Urothelium cell line (cell line): Measurements from ENCODE around the gene ANKRD11.

Experiments
- DNase-seq: peaks from one replicate; pipeline ENCODE4 v3.0.0; 2011; ENCODE audit warnings: low spot score, mixed read lengths
- FAIRE-seq: peaks from 2 replicates; lab custom pipeline; 2011; peaks lifted over from hg19 to GRCh38; lab: Jason Lieb, UNC

ANKRD11 gene

GRCh38 chr16:89355686-89356085 lies 134.7 kb downstream of the ANKRD11 start:
- FAIRE-seq, result no peak
- DNase-seq, result no peak

- DNase-seq (no peak), FAIRE-seq (no peak)
Observed at GRCh38 chr16:89355007-89355406, 135.4 kb downstream of the ANKRD11 start.

- DNase-seq (no peak), FAIRE-seq (no peak)
Observed at GRCh38 chr16:89354325-89354724, 136.0 kb downstream of the ANKRD11 start.

- no peak for DNase-seq
- no peak for FAIRE-seq
Observed at GRCh38 chr16:89352091-89352681, 138.2 kb downstream of the ANKRD11 start.

GRCh38 chr16:89351645-89352044 lies 138.7 kb downstream of the ANKRD11 start:
- FAIRE-seq (no peak), DNase-seq (no peak)

- no peak for FAIRE-seq
Observed at GRCh38 chr16:89350701-89351380, 139.5 kb downstream of the ANKRD11 start.

GRCh38 chr16:89349947-89350633 lies 140.3 kb downstream of the ANKRD11 start:
- DNase-seq (no peak), FAIRE-seq (no peak)

More at GRCh38 chr16:89350701-89351380, 139.5 kb downstream of the ANKRD11 start:
- no peak for DNase-seq

- no peak for DNase-seq
- no peak for FAIRE-seq
Observed at GRCh38 chr16:89347807-89348206, 142.6 kb downstream of the ANKRD11 start.

- DNase-seq (no peak), FAIRE-seq (no peak)
Observed at GRCh38 chr16:89346869-89347268, 143.5 kb downstream of the ANKRD11 start.

- DNase-seq, result no peak
- FAIRE-seq, result no peak
Observed at GRCh38 chr16:89345642-89346150, 144.7 kb downstream of the ANKRD11 start.

- DNase-seq (no peak), FAIRE-seq (no peak)
Observed at GRCh38 chr16:89344846-89345611, 145.3 kb downstream of the ANKRD11 start.

- no peak for DNase-seq
- FAIRE-seq, result no peak
Observed at GRCh38 chr16:89344458-89344834, 145.9 kb downstream of the ANKRD11 start.

- FAIRE-seq, result no peak
- DNase-seq, result no peak
Observed at GRCh38 chr16:89343501-89344457, 146.6 kb downstream of the ANKRD11 start.

GRCh38 chr16:89341697-89342694 lies 148.4 kb downstream of the ANKRD11 start:
- no peak for DNase-seq
- FAIRE-seq, result no peak

GRCh38 chr16:89341279-89341678 lies 149.1 kb downstream of the ANKRD11 start:
- DNase-seq, result no peak
- FAIRE-seq, result no peak

- DNase-seq (no peak), FAIRE-seq (no peak)
Observed at GRCh38 chr16:89338863-89339262, 151.5 kb downstream of the ANKRD11 start.

- no peak for DNase-seq
- no peak for FAIRE-seq
Observed at GRCh38 chr16:89337965-89338364, 152.4 kb downstream of the ANKRD11 start.

- no peak for DNase-seq
Observed at GRCh38 chr16:89335803-89336485, 154.4 kb downstream of the ANKRD11 start.

More at GRCh38 chr16:89335803-89336485, 154.4 kb downstream of the ANKRD11 start:
- FAIRE-seq, result no peak
